Astrocyte (in vitro differentiated cells and primary cell): Measurements from ENCODE around the gene STX5. TPM values are rescaled to one million over a fixed set of nuclear protein-coding genes. Genes with fewer than 3 reads are reported as not detected.

Experiments
- DNase-seq: peaks from one replicate; pipeline ENCODE4 v3.0.0-alpha.2; 2010; ENCODE audit warnings: low read depth
- FAIRE-seq: peaks from 2 replicates; lab custom pipeline; 2011; peaks lifted over from hg19 to GRCh38; lab: Jason Lieb, UNC
- H2AFZ ChIP-seq: 2 replicates; pipeline ENCODE4 v1.6.0; 2012; ENCODE audit warnings: low read depth, low read length, inconsistent platforms
- H3K27ac ChIP-seq: 2 replicates; pipeline ENCODE4 v1.5.1; 2011; ENCODE audit warnings: low read depth, low read length, inconsistent platforms
- H3K27me3 ChIP-seq: 2 replicates; pipeline ENCODE4 v1.6.0; 2011; ENCODE audit warnings: low read length, inconsistent platforms; ENCODE audit not compliant: insufficient read depth
- H3K36me3 ChIP-seq: 2 replicates; pipeline ENCODE4 v1.5.1; 2011; ENCODE audit warnings: low read length, inconsistent platforms; ENCODE audit not compliant: insufficient read depth
- H3K4me1 ChIP-seq: 2 replicates; pipeline ENCODE4 v1.5.1; 2011; ENCODE audit warnings: low read length, inconsistent platforms; ENCODE audit not compliant: insufficient read depth
- H3K4me2 ChIP-seq: 2 replicates; pipeline ENCODE4 v1.6.0; 2012; ENCODE audit warnings: low read length, inconsistent platforms
- H3K4me3 ChIP-seq: 2 replicates; pipeline ENCODE4 v1.5.1; 2011; ENCODE audit warnings: low read depth, mild to moderate bottlenecking, low read length, inconsistent platforms; ENCODE audit not compliant: insufficient read depth
- H3K79me2 ChIP-seq: 2 replicates; pipeline ENCODE4 v1.6.0; 2012; ENCODE audit warnings: mild to moderate bottlenecking, low read length, inconsistent platforms; ENCODE audit not compliant: insufficient read depth
- H3K9ac ChIP-seq: 2 replicates; pipeline ENCODE4 v1.6.0; 2012; ENCODE audit warnings: mild to moderate bottlenecking, low read length, inconsistent platforms
- H3K9me3 ChIP-seq: 2 replicates; pipeline ENCODE4 v1.5.1; 2012; ENCODE audit warnings: low read depth, mild to moderate bottlenecking, low read length, inconsistent platforms; ENCODE audit not compliant: insufficient read depth
- H4K20me1 ChIP-seq: 2 replicates; pipeline ENCODE4 v1.6.0; 2012; ENCODE audit warnings: low read length, inconsistent platforms; ENCODE audit not compliant: insufficient read depth
- H3K27ac Mint-ChIP-seq: one replicate; pipeline ENCODE4 v1.8.0; 2021; ENCODE audit warnings: mild to moderate bottlenecking, mixed read lengths; ENCODE audit not compliant: unreplicated experiment
- H3K27me3 Mint-ChIP-seq: one replicate; pipeline ENCODE4 v1.8.0; 2021; ENCODE audit warnings: low read depth, mixed read lengths; ENCODE audit not compliant: unreplicated experiment
- H3K36me3 Mint-ChIP-seq: one replicate; pipeline ENCODE4 v1.8.0; 2021; ENCODE audit warnings: low read depth, mixed read lengths; ENCODE audit not compliant: unreplicated experiment
- H3K4me1 Mint-ChIP-seq: one replicate; pipeline ENCODE4 v1.8.0; 2021; ENCODE audit warnings: low read depth, mixed read lengths; ENCODE audit not compliant: unreplicated experiment
- H3K4me3 Mint-ChIP-seq: one replicate; pipeline ENCODE4 v1.8.0; 2021; ENCODE audit warnings: mild to moderate bottlenecking, moderate library complexity, mixed read lengths; ENCODE audit not compliant: unreplicated experiment
- H3K9me3 Mint-ChIP-seq: one replicate; pipeline ENCODE4 v1.8.0; 2021; ENCODE audit warnings: mild to moderate bottlenecking, mixed read lengths; ENCODE audit not compliant: unreplicated experiment
- CTCF ChIP-seq: IDR thresholded peaks from 2 replicates; pipeline ENCODE4 v1.5.1; 2011; ENCODE audit warnings: low read depth, mild to moderate bottlenecking, inconsistent platforms, low read length, moderate library complexity; ENCODE audit not compliant: insufficient read depth
- EZH2 ChIP-seq: IDR thresholded peaks from 2 replicates; pipeline ENCODE4 v1.6.1; 2012; ENCODE audit warnings: mild to moderate bottlenecking, low read length, inconsistent platforms; ENCODE audit not compliant: insufficient read depth
- total RNA-seq: library from RNA; stranded (reverse); gene quantifications from 2 replicates; pipeline ENCODE4 v1.2.1, GENCODE V29; 2021

The STX5 gene
- total RNA-seq, 1 donor from 2014 or later, result 45.7 TPM

- Mint-ChIP-seq H3K4me3 (peak overlapping the region; percentile 98), H3K27me3 (no peaks in the 10 kb centered on the region), H3K9me3 (no peaks in the 10 kb centered on the region), H3K4me1 (peaks cover 32% of the 10 kb centered on the region), H3K36me3 (peaks cover 30% of the 10 kb centered on the region), H3K27ac (peak overlapping the region; percentile 74)
- no peak for DNase-seq
- no peak overlapping the region for H3K27ac ChIP-seq
- H3K9me3 ChIP-seq, result no peaks in the 10 kb centered on the region
- H3K27me3 ChIP-seq, result no peaks in the 10 kb centered on the region
- H3K4me1 ChIP-seq, result peaks cover 22% of the 10 kb centered on the region
- peaks cover 50% of the 10 kb centered on the region for H3K79me2 ChIP-seq
- H3K9ac ChIP-seq, result peak overlapping the region; percentile 91
- TF ChIP-seq CTCF (no peak), EZH2 (no peak)
- peak overlapping the region; percentile 99 for H3K4me2 ChIP-seq
- H2AFZ ChIP-seq, result no peak overlapping the region
- H3K36me3 ChIP-seq, result peaks cover 35% of the 10 kb centered on the region
- no peak for FAIRE-seq
- H3K4me3 ChIP-seq, result peak overlapping the region; percentile 92
- H4K20me1 ChIP-seq, result peaks cover 46% of the 10 kb centered on the region
Measured at GRCh38 chr11:62853279-62853965, 21.6 kb upstream of the STX5 start.

DNA sequence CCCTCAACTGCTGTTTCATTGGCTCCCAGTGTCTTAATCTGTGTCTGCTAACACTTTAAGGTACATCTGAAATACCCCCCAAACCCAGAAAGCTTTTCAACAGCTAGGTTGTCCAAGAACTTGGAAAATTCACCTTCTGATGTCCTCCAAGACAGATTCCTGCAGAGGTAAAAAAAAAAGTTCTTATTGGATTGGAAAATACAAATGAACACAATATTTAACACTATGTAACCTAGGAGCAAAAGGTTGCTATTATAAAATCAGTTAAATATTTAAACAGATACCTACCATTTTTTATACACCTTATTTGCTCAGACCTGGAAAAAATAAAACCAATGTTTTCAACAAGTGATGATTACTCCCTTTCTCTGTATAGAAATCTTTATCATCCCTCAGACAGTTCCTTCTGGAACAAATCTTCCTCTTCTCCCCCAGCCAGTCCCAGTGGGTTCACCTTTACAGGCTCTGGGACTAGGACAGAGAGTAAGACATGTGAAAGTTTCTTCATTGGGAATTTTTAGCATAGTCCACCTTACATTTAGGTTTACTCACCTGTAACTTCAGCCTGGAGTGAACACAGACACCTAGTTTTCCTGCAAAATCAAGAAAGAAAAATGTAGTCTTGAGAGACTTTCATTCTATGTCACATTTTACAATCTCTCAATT, 20.8 kb upstream of the STX5 start:
- Histone ChIP-seq H3K27me3 (no peaks in the 10 kb centered on the region), H3K4me2 (peak overlapping the region; percentile 99), H3K9me3 (no peaks in the 10 kb centered on the region), H2AFZ (no peak overlapping the region), H3K4me1 (peaks cover 18% of the 10 kb centered on the region), H3K9ac (peak overlapping the region; percentile 91), H3K36me3 (peaks cover 35% of the 10 kb centered on the region), H3K4me3 (peak overlapping the region; percentile 92), H4K20me1 (peaks cover 46% of the 10 kb centered on the region), H3K79me2 (peaks cover 45% of the 10 kb centered on the region), H3K27ac (no peak overlapping the region)
- no peaks in the 10 kb centered on the region for H3K27me3 Mint-ChIP-seq
- H3K27ac Mint-ChIP-seq, result peak overlapping the region; percentile 74
- DNase-seq (no peak), FAIRE-seq (no peak)
- no peak for TF ChIP-seq EZH2
- TF ChIP-seq CTCF, result no peak
- H3K4me1 Mint-ChIP-seq, result peaks cover 25% of the 10 kb centered on the region
- no peaks in the 10 kb centered on the region for H3K9me3 Mint-ChIP-seq
- peaks cover 30% of the 10 kb centered on the region for H3K36me3 Mint-ChIP-seq
- H3K4me3 Mint-ChIP-seq, result peak overlapping the region; percentile 98
